Karpas-422 (cell line): ENCODE measurements around the gene PATJ. TPM values are rescaled to one million over a fixed set of nuclear protein-coding genes. Genes with fewer than 3 reads are reported as not detected.
"Not testable (repeated sequence)": the region's sequence is repeated elsewhere in the genome, so short reads cannot be mapped to it uniquely, and the experiment has no call there.

ENCODE experiments used
- DNase-seq: peaks from one replicate; pipeline ENCODE4 v3.0.0-alpha.2; 2015
- H2AFZ ChIP-seq: fragments of 200-600 bp; sonication (generic); 2 replicates; pipeline ENCODE4 v1.6.1; 2014; ENCODE audit warnings: antibody characterized with exemption, low read length, mixed read lengths
- H3K27ac ChIP-seq: fragments of 200-600 bp; sonication (generic); 2 replicates; pipeline ENCODE4 v1.5.1; 2014; ENCODE audit warnings: mild to moderate bottlenecking, low read length, moderate library complexity
- H3K27me3 ChIP-seq: fragments of 200-600 bp; sonication (generic); 2 replicates; pipeline ENCODE4 v1.6.1; 2014; ENCODE audit warnings: low read length, mixed read lengths
- H3K36me3 ChIP-seq: fragments of 200-600 bp; sonication (generic); 2 replicates; pipeline ENCODE4 v1.6.1; 2014; ENCODE audit warnings: low read length, mixed read lengths; ENCODE audit not compliant: insufficient read depth
- H3K4me1 ChIP-seq: fragments of 200-600 bp; sonication (generic); 2 replicates; pipeline ENCODE4 v1.6.1; 2014; ENCODE audit warnings: mild to moderate bottlenecking, low read length, mixed read lengths
- H3K4me2 ChIP-seq: fragments of 200-600 bp; sonication (generic); 2 replicates; pipeline ENCODE4 v1.6.1; 2014; ENCODE audit warnings: low read length, low read depth, mild to moderate bottlenecking; ENCODE audit not compliant: poor library complexity, severe bottlenecking
- H3K4me3 ChIP-seq: fragments of 200-600 bp; sonication (generic); 2 replicates; pipeline ENCODE4 v1.5.1; 2014; ENCODE audit warnings: mild to moderate bottlenecking, antibody characterized with exemption, low read length, mixed read lengths
- H3K79me2 ChIP-seq: fragments of 200-600 bp; sonication (generic); 2 replicates; pipeline ENCODE4 v1.6.1; 2014; ENCODE audit warnings: mild to moderate bottlenecking, low read length, mixed read lengths
- H3K9ac ChIP-seq: fragments of 200-600 bp; sonication (generic); 2 replicates; pipeline ENCODE4 v1.6.0; 2014; ENCODE audit warnings: low read length
- H3K9me2 ChIP-seq: fragments of 200-600 bp; sonication (generic), shearing (Covaris generic); replicated peaks from 2 replicates; pipeline ENCODE4 v1.6.0; 2014; ENCODE audit warnings: mild to moderate bottlenecking, low read length, moderate library complexity; ENCODE audit not compliant: insufficient read depth
- H3K9me3 ChIP-seq: fragments of 300-700, 200-600 bp; sonication (generic); 2 replicates; pipeline ENCODE4 v1.6.1; 2014; ENCODE audit warnings: low read length, mixed read lengths
- H4K20me1 ChIP-seq: fragments of 200-600 bp; sonication (generic); 2 replicates; pipeline ENCODE4 v1.6.1; 2014; ENCODE audit warnings: mild to moderate bottlenecking, antibody characterized with exemption, low read length, low read depth; ENCODE audit not compliant: insufficient read depth
- total RNA-seq: library from RNA; depleted of rRNA; stranded (reverse); fragments of >200 nt; shearing (Covaris generic); gene quantifications from 2 replicates; pipeline ENCODE4 v1.2.3, GENCODE V29; 2014; ENCODE audit warnings: low replicate concordance; rRNA removed

Gene PATJ, protein sequence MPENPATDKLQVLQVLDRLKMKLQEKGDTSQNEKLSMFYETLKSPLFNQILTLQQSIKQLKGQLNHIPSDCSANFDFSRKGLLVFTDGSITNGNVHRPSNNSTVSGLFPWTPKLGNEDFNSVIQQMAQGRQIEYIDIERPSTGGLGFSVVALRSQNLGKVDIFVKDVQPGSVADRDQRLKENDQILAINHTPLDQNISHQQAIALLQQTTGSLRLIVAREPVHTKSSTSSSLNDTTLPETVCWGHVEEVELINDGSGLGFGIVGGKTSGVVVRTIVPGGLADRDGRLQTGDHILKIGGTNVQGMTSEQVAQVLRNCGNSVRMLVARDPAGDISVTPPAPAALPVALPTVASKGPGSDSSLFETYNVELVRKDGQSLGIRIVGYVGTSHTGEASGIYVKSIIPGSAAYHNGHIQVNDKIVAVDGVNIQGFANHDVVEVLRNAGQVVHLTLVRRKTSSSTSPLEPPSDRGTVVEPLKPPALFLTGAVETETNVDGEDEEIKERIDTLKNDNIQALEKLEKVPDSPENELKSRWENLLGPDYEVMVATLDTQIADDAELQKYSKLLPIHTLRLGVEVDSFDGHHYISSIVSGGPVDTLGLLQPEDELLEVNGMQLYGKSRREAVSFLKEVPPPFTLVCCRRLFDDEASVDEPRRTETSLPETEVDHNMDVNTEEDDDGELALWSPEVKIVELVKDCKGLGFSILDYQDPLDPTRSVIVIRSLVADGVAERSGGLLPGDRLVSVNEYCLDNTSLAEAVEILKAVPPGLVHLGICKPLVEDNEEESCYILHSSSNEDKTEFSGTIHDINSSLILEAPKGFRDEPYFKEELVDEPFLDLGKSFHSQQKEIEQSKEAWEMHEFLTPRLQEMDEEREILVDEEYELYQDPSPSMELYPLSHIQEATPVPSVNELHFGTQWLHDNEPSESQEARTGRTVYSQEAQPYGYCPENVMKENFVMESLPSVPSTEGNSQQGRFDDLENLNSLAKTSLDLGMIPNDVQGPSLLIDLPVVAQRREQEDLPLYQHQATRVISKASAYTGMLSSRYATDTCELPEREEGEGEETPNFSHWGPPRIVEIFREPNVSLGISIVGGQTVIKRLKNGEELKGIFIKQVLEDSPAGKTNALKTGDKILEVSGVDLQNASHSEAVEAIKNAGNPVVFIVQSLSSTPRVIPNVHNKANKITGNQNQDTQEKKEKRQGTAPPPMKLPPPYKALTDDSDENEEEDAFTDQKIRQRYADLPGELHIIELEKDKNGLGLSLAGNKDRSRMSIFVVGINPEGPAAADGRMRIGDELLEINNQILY (N-terminal part only)
- total RNA-seq: not detected in 2 replicates

DNA sequence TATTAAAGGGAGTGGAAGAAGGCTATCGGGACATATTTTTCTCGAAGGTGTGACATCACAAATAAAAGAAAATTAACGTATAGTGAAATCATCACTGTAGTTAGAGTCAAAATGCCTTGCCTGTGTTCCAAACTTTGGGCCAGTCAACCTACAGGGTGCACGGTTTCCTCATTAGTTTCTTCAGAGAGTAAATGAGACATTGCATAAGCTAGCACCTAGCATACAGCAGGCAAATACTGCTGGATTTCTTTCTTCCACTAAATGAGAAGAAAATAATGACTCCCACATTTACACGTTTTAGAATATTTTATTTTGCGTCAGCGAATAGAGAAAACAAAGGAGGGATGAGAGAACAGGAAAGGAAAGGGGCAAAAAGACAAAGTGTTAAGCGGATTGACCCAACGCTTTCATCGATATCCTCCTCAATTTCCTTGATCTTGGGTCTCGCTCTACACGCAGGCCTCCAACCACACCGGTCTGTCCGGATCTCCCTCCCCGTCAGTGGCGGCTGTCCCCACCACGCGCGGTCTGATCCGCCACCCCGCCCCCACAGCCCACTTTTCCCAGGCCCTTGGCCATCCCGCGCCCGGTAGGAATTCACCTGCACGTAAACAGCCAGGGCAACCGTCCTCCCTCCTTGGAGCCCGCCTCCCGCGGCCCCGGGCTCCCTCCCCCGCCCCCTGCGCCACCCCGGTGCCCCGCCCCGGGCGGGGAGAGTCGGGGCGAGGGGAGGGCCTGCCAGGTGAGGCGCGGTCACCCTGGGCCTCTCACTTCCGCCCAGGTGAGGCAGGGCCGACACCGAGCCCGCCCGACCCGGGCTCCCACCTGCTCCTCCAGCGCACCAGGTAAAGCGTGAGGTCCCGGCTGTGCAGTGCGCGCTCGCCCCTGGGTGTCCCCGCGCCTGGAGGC, at the start of gene PATJ:
TSS of gene PATJ (plus strand) at position 770 of the 909 bp plus-strand sequence. CDS start 20,413 bp downstream, outside the sequence.
- Histone ChIP-seq H3K79me2 (no peaks in the 10 kb centered on the region), H3K4me3 (no peak within 1 kb of the TSS), H2AFZ (no peak within 1 kb of the TSS), H3K9ac (no peak within 1 kb of the TSS), H3K27ac (no peak within 1 kb of the TSS), H3K9me3 (no peaks in the 10 kb centered on the region), H3K9me2 (no peaks in the 10 kb centered on the region), H4K20me1 (no peaks in the 10 kb centered on the region), H3K4me2 (no peak within 1 kb of the TSS), H3K36me3 (no peaks in the 10 kb centered on the region), H3K27me3 (no peaks in the 10 kb centered on the region), H3K4me1 (peaks cover 4% of the 10 kb centered on the region)
- no peak for DNase-seq

DNA sequence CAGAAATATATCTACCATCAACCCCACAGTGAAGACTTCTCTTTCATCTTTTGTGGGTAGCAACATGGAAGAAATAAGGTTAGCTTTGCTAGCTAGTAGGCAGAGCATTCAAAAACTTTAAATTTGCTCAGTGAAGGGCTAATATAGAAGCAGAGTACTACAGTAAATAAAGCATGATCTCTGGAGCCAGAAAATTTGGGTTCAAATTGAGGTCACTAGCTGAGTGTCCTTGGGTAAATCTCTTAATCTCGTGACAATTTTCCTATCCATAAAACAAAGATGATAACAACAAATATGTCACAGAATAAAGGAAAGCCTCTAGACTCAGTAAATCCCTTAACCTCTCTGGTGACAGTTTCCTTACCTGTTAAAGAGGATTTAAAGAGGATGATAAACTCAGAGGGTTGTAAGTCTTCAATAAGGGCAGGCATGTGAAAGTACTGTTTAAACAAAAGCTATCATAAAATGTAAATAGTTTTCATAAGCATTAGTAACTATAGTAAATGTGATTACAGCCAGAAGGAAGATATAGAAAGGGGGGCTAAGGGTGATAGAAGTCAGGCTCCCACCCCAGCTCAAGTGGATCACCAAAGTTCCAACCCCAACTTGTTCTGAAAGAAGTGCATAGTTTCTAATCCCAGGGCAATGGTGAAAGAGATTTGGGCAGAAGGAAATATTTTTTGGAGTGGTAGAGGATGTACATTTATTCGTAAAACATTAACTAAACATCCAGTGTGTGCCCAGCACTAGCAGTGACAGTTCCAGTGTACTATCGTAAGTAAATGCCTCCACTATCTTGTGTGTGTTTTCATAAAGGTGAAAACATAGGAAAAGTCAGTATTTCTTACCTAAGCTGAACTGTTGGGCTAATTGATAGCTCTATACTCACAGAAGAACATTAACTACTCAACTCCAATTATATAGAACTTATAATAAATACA, 42.1 kb upstream of the PATJ start:
- Histone ChIP-seq H3K27me3 (no peaks in the 10 kb centered on the region), H3K9ac (no peak overlapping the region), H3K4me2 (no peak overlapping the region), H3K4me3 (no peak overlapping the region), H3K4me1 (no peaks in the 10 kb centered on the region), H3K9me3 (no peaks in the 10 kb centered on the region), H3K27ac (no peak overlapping the region), H2AFZ (no peak overlapping the region), H3K79me2 (peaks cover 3% of the 10 kb centered on the region; the same call in 1 of the 2 replicates), H4K20me1 (no peaks in the 10 kb centered on the region), H3K36me3 (peaks cover 27% of the 10 kb centered on the region; the same call in 1 of the 2 replicates), H3K9me2 (no peaks in the 10 kb centered on the region; the same call in 1 of the 2 replicates)
- DNase-seq: no peak

DNA sequence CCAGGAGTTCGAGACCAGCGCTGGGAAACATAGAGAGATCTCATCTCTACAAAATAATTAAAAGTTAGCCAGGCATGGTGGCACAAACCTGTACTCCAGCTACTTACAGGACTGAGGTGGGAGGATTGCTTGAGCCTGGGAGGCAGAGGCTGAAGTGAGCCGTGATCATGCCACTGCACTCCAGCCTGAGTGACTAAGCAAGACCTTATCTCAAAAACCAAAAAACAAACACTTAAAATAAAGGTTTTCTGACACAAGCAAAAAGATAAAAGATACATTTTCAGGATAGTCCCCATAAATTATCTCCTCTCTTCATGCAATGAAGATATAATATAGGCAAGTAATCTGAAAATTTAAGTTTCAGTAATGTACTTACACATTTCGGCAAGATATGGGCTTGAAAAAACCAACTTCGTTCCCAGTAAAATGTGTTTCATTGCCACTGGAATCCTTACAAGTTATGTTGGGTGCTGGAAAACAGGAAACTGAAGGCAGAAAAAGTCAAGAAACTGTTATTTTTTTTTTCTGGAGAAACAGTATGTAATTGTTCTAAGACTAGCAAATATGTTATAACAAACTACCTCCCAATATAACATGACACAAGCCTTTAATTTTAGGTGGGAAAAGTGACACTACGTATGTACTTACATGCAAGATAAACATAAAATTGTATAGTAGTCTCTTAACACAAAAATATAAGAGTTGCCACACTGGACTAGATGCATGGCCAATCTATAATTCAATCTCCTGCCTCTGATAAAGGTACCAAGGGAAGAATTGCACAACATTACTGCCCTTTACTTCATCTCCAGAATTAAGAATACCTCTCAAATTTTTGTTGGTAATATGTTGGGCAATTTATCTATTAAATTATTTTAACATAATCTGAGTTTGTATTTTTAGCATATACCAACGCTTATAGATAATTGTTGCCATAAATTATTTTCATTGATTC, 33.0 kb upstream of the PATJ start:
- H3K79me2 ChIP-seq: peaks cover 64% of the 10 kb centered on the region
- H3K36me3 ChIP-seq: peaks cover 19% of the 10 kb centered on the region; the same call in 1 of the 2 replicates
- no peak overlapping the region for H3K4me2 ChIP-seq
- no peaks in the 10 kb centered on the region for H3K4me1 ChIP-seq
- H3K9ac ChIP-seq: no peak overlapping the region
- no peak overlapping the region for H2AFZ ChIP-seq
- no peaks in the 10 kb centered on the region for H3K9me3 ChIP-seq
- H3K9me2 ChIP-seq: no peaks in the 10 kb centered on the region
- no peak overlapping the region for H3K4me3 ChIP-seq
- no peak overlapping the region for H3K27ac ChIP-seq
- DNase-seq: no peak
- 0 out of 2 replicates have a peak, but pooled peaks cover 5% of the 10 kb centered on the region for H4K20me1 ChIP-seq
- no peaks in the 10 kb centered on the region for H3K27me3 ChIP-seq

DNA sequence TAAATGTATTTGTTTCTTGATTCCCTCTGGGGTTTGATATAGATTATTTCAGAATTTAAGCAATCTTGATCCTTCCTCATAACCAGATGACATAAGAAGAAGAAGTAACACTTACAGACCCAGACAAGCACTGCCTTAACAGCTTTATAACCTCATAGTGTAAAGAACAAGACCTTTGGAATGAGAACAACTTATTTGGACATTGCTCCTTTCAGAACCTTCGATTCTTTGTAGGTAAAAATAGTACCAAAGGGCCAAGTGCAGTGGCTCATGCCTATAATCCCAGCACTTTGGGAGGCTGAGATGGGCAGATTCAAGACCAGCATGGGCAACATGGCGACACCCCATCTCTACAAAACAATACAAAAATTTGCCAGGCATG, 32.4 kb upstream of the PATJ start:
- 0 out of 2 replicates have a peak, but pooled peaks cover 5% of the 10 kb centered on the region for H4K20me1 ChIP-seq
- no peak for DNase-seq
- no peak overlapping the region for H2AFZ ChIP-seq
- no peak overlapping the region for H3K9ac ChIP-seq
- H3K9me2 ChIP-seq: no peaks in the 10 kb centered on the region
- no peaks in the 10 kb centered on the region for H3K4me1 ChIP-seq
- no peaks in the 10 kb centered on the region for H3K9me3 ChIP-seq
- H3K4me2 ChIP-seq: no peak overlapping the region
- no peak overlapping the region for H3K4me3 ChIP-seq
- H3K27me3 ChIP-seq: no peaks in the 10 kb centered on the region
- peaks cover 18% of the 10 kb centered on the region; the same call in 1 of the 2 replicates for H3K36me3 ChIP-seq
- no peak overlapping the region for H3K27ac ChIP-seq
- H3K79me2 ChIP-seq: peaks cover 70% of the 10 kb centered on the region

DNA sequence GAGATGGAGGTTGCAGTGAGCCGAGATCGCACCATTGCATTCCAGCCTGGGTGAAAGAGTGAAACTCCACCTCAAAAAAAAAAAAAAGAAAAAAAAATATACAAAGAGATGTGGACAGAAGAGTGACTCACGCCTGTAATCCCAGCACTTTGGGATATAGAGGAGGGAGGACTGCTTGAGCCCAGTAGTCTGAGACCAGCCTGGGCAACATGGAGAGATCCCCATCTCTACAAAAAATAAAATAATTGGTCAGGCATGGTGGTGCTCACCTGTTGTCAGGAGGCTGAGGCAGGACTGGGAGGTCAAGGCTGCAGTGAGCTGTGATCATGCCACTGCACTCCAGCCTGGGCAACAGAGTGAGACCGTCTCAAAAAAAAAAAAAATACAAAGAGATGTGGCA, 31.0 kb upstream of the PATJ start:
- H3K36me3 ChIP-seq: peaks cover 15% of the 10 kb centered on the region; the same call in 1 of the 2 replicates
- not testable (repeated sequence) for DNase-seq, H2AFZ ChIP-seq, H3K27ac ChIP-seq, H3K4me3 ChIP-seq, H4K20me1 ChIP-seq, H3K9me2 ChIP-seq, H3K9me3 ChIP-seq, H3K9ac ChIP-seq, H3K4me2 ChIP-seq, H3K27me3 ChIP-seq, H3K4me1 ChIP-seq
- peaks cover 77% of the 10 kb centered on the region for H3K79me2 ChIP-seq

DNA sequence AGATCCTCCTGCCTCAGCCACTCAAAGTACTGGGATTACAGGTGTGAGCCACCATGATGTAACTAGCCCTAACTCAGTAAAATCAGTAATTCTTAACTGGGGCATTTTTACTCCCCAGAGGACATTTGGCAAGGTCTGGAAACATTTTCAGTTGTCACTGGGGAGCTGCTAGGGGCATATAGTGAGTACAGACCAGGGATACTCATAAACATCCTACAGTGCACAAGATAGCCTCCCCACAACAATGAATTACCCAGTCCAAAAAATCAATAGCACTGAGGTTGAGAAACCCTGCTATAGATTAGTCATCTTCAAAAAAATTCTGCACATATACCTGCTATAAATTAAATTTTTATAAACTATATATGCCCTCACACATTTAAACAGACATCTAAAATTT, 30.3 kb upstream of the PATJ start:
- Histone ChIP-seq H3K4me3 (no peak overlapping the region), H3K4me1 (no peaks in the 10 kb centered on the region), H4K20me1 (0 out of 2 replicates have a peak, but pooled peaks cover 5% of the 10 kb centered on the region), H3K4me2 (no peak overlapping the region), H3K27me3 (no peaks in the 10 kb centered on the region), H3K27ac (no peak overlapping the region), H3K9ac (no peak overlapping the region), H3K79me2 (peaks cover 83% of the 10 kb centered on the region), H3K9me3 (no peaks in the 10 kb centered on the region), H3K9me2 (no peaks in the 10 kb centered on the region), H2AFZ (no peak overlapping the region), H3K36me3 (peaks cover 15% of the 10 kb centered on the region; the same call in 1 of the 2 replicates)
- DNase-seq: no peak
